GM20431 (cell line): ENCODE measurements around the gene RBBP4.

Experiments used
- in situ Hi-C: fragments of 300-500 bp; cut with MseI, MboI; formaldehyde crosslinking; loops from one replicate; pipeline ENCODE4 v1.15.0; 2020; ENCODE audit warnings: low sequenced_read_pairs; ENCODE audit not compliant: unreplicated experiment

The RBBP4 gene

GRCh38 chr1:32716312-32717148 lies 65.5 kb downstream of the RBBP4 start:
- in situ Hi-C loops = no loop called here

- in situ Hi-C loops = no loop called here
Measured at GRCh38 chr1:32717503-32717902, 66.5 kb downstream of the RBBP4 start.

GRCh38 chr1:32718036-32718435 lies 67.0 kb downstream of the RBBP4 start:
- in situ Hi-C loops = no loop called here

- in situ Hi-C loops = no loop called here
Measured at GRCh38 chr1:32718527-32718926, 67.5 kb downstream of the RBBP4 start.

- in situ Hi-C loops = no loop called here
Measured at GRCh38 chr1:32719681-32720275, 68.8 kb downstream of the RBBP4 start.

GRCh38 chr1:32724678-32725614 lies 73.9 kb downstream of the RBBP4 start:
- in situ Hi-C loops = no loop called here

- in situ Hi-C loops = no loop called here
Measured at GRCh38 chr1:32725615-32725982, 74.6 kb downstream of the RBBP4 start.

GRCh38 chr1:32727876-32728275 lies 76.9 kb downstream of the RBBP4 start:
- in situ Hi-C loops = no loop called here

GRCh38 chr1:32728413-32729077 lies 77.5 kb downstream of the RBBP4 start:
- in situ Hi-C loops = no loop called here

GRCh38 chr1:32729254-32730046 lies 78.4 kb downstream of the RBBP4 start:
- in situ Hi-C loops = no loop called here

- in situ Hi-C loops = no loop called here
Measured at GRCh38 chr1:32733582-32734321, 82.7 kb downstream of the RBBP4 start.
